ENCODE measurements around the gene ABLIM1. TPM values are rescaled to one million over a fixed set of nuclear protein-coding genes. Genes with fewer than 3 reads are reported as not detected.

ABLIM1 gene
- total RNA-seq, 4 donors from 2014 or later: 75.2 to 172 (median 110) TPM

GRCh38 chr10:114649217-114649903 lies 8.7 kb downstream of the ABLIM1 start:
- Histone ChIP-seq H3K36me3 (no peaks in the 10 kb centered on the region), H3K4me3 (no peak overlapping the region), H3K27ac (no peak overlapping the region), H3K9me3 (no peaks in the 10 kb centered on the region), H3K27me3 (no peaks in the 10 kb centered on the region), H3K4me1 (peaks cover 0 to 15% (median 0%) of the 10 kb centered on the region in 3 donors)
- 73 to 90% methylated on average over 4 to 7 of the region's 7 CpGs for WGBS, 2 donors (ENCODE audit: low coverage in 1 of 2)
- TF ChIP-seq, protein P1, sequence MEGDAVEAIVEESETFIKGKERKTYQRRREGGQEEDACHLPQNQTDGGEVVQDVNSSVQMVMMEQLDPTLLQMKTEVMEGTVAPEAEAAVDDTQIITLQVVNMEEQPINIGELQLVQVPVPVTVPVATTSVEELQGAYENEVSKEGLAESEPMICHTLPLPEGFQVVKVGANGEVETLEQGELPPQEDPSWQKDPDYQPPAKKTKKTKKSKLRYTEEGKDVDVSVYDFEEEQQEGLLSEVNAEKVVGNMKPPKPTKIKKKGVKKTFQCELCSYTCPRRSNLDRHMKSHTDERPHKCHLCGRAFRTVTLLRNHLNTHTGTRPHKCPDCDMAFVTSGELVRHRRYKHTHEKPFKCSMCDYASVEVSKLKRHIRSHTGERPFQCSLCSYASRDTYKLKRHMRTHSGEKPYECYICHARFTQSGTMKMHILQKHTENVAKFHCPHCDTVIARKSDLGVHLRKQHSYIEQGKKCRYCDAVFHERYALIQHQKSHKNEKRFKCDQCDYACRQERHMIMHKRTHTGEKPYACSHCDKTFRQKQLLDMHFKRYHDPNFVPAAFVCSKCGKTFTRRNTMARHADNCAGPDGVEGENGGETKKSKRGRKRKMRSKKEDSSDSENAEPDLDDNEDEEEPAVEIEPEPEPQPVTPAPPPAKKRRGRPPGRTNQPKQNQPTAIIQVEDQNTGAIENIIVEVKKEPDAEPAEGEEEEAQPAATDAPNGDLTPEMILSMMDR (IDR thresholded peaks at IDR 0.05): no peak
- no peak for TF ChIP-seq EP300 (IDR thresholded peaks at IDR 0.05)
- no peak for TF ChIP-seq POLR2AphosphoS5 (IDR thresholded peaks at IDR 0.05)
- no peak for TF ChIP-seq POLR2A (IDR thresholded peaks at IDR 0.05)
- no peak for ATAC-seq

GRCh38 chr10:114648368-114648767 lies 9.7 kb downstream of the ABLIM1 start:
- ATAC-seq: no peak
- Histone ChIP-seq H3K27ac (no peak overlapping the region), H3K27me3 (no peaks in the 10 kb centered on the region), H3K9me3 (no peaks in the 10 kb centered on the region), H3K36me3 (no peaks in the 10 kb centered on the region), H3K4me3 (no peak overlapping the region), H3K4me1 (peaks cover 0 to 15% (median 0%) of the 10 kb centered on the region in 3 donors)
- 56 to 77% methylated on average over 8 of the region's 8 CpGs for WGBS, 2 donors (ENCODE audit: low coverage in 1 of 2)
- TF ChIP-seq EP300 (IDR thresholded peaks at IDR 0.05) (no peak), POLR2AphosphoS5 (IDR thresholded peaks at IDR 0.05) (no peak), POLR2A (IDR thresholded peaks at IDR 0.05) (no peak)
- TF ChIP-seq, protein P1 (IDR thresholded peaks at IDR 0.05): no peak

DNA sequence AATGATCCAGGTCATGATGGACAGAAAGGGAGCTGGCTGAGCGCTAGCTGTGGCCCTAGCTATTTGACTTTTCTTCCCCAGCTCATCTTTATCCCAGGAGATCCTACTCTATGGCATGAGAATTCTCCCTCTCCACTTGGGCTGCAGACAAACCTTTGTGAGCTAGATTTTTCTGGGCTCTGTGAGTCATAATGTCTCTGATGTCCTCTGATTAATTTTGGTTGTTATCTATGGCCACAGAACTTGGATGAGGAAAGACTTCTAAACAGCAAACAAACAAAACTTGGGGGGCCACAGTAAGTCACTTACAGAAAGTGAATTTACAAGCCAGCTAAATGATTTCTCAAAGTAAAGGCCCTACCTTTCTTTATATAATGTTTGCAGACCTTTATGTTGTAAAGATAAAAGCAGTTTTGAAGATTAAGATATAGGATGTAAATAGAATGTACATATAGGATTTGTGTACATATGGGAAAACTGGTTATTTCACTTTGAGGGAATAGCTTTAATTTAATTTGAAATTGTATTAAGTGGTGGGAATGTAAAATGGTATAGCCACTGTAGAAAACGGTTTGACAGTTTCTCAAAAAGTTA lies 10.4 kb downstream of the ABLIM1 start:
- no peaks in the 10 kb centered on the region for H3K36me3 ChIP-seq
- no peak overlapping the region for H3K4me3 ChIP-seq
- 83 to 84% methylated on average over 2 of the region's 2 CpGs for WGBS, 2 donors (ENCODE audit: low coverage in 1 of 2)
- H3K4me1 ChIP-seq: peaks cover 0 to 15% (median 0%) of the 10 kb centered on the region in 3 donors
- TF ChIP-seq, protein P1 (IDR thresholded peaks at IDR 0.05): no peak
- no peak for TF ChIP-seq POLR2A (IDR thresholded peaks at IDR 0.05)
- H3K27ac ChIP-seq: no peak overlapping the region
- ATAC-seq: no peak
- H3K27me3 ChIP-seq: no peaks in the 10 kb centered on the region
- no peaks in the 10 kb centered on the region for H3K9me3 ChIP-seq

DNA sequence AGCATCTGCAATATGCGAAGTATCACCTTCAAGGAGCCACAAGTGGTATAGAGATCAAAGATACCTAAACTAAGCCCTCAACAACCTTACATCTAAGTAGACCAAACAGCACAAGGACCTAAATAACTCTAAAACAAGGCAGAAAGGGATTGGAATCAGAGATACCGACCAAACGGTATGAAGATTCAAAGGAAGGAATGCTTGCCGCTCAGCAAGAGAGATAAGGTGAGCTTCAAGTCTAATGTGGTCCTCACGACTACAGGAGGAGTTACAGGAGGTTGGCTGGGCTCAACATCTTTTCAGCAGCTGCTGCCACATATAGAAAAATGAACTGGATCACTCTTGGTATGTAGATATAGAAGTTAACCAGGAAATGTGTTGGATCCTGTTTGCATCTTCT lies 11.6 kb downstream of the ABLIM1 start:
- Histone ChIP-seq H3K36me3 (no peaks in the 10 kb centered on the region), H3K4me3 (no peak overlapping the region), H3K4me1 (peaks cover 0 to 15% (median 0%) of the 10 kb centered on the region in 3 donors), H3K9me3 (no peaks in the 10 kb centered on the region), H3K27me3 (no peaks in the 10 kb centered on the region), H3K27ac (no peak overlapping the region)
- WGBS, 2 donors (ENCODE audit: low coverage in 1 of 2): 89 to 92% methylated on average over 5 of the region's 5 CpGs
- TF ChIP-seq, protein P1 (IDR thresholded peaks at IDR 0.05): no peak
- TF ChIP-seq EP300 (IDR thresholded peaks at IDR 0.05): no peak
- TF ChIP-seq POLR2AphosphoS5 (IDR thresholded peaks at IDR 0.05): no peak
- TF ChIP-seq POLR2A (IDR thresholded peaks at IDR 0.05): no peak
- no peak for ATAC-seq

GRCh38 chr10:114645706-114646105 lies 12.4 kb downstream of the ABLIM1 start:
- TF ChIP-seq EP300 (IDR thresholded peaks at IDR 0.05) (no peak), POLR2AphosphoS5 (IDR thresholded peaks at IDR 0.05) (no peak), POLR2A (IDR thresholded peaks at IDR 0.05) (no peak)
- TF ChIP-seq, protein P1 (IDR thresholded peaks at IDR 0.05): no peak
- Histone ChIP-seq H3K36me3 (no peaks in the 10 kb centered on the region), H3K27me3 (no peaks in the 10 kb centered on the region), H3K9me3 (no peaks in the 10 kb centered on the region), H3K27ac (no peak overlapping the region), H3K4me1 (peaks cover 0 to 15% (median 0%) of the 10 kb centered on the region in 3 donors), H3K4me3 (no peak overlapping the region)
- 68 to 79% methylated on average over 3 of the region's 3 CpGs for WGBS, 2 donors (ENCODE audit: low coverage in 1 of 2)
- no peak for ATAC-seq
